22Rv1 (cell line): ENCODE results near the gene DNAH9.
"Not testable (repeated sequence)": the region's sequence is repeated elsewhere in the genome, so short reads cannot be mapped to it uniquely, and the experiment has no call there.

ENCODE experiments used
- CTCF ChIP-seq: fragments of 450-650 bp; IDR thresholded peaks from 2 replicates; pipeline ENCODE4 v1.5.1; 2017; ENCODE audit warnings: mild to moderate bottlenecking
- ZFX ChIP-seq: fragments of 450-650 bp; IDR thresholded peaks from 2 replicates; pipeline ENCODE4 v1.6.1; 2017; ENCODE audit warnings: antibody characterized with exemption, borderline replicate concordance

GRCh38 chr17:11943086-11943485, 344.8 kb downstream of the DNAH9 start:
- TF ChIP-seq CTCF, ZFX: not testable (repeated sequence)
